K562 (cell line): ENCODE results near the gene GGT6. TPM values are rescaled to one million over a fixed set of nuclear protein-coding genes. Genes with fewer than 3 reads are reported as not detected.

Experiments used
- ATAC-seq: fragments of 200-7000 bp; cut with Tn5 transposase; 3 replicates; pipeline ENCODE4 v1.9.1; 2020; ENCODE audit warnings: moderate library complexity
- BruUV-seq: library from RNA; stranded (reverse); fragments of 400-500 nt; replicated peaks from 2 replicates; lab custom pipeline; 2021; lab: Mats Ljungman, UMichigan
- CTCF ChIA-PET: fragments of 300-600 bp; formaldehyde crosslinking; extraction: SDS; loops from one replicate; lab custom pipeline; 2021; ENCODE audit warnings: low intra/inter-chr PET ratio; lab: Yijun Ruan, JAX
- POLR2A ChIA-PET: fragments of 300-600, 350-650 bp; sonication (Branson Sonifier 250); formaldehyde crosslinking; extraction: SDS; loops from one replicate; lab custom pipeline; 2021; ENCODE audit warnings: antibody characterized with exemption, inconsistent platforms; lab: Yijun Ruan, JAX
- DNase-seq, 4 experiments: peaks; one replicate each; pipeline versions ENCODE4 v3.0.0 to v3.0.0-alpha.2; 2011 to 2018; ENCODE audit warnings: low spot score in 3 of 4, mixed read lengths in 3 of 4; ENCODE audit errors: extremely low read depth in 1 of 4
- FAIRE-seq: peaks from 2 replicates; lab custom pipeline; 2011; peaks lifted over from hg19 to GRCh38; lab: Jason Lieb, UNC
- H2AFZ ChIP-seq: 2 replicates; pipeline ENCODE4 v1.6.0; 2011; ENCODE audit warnings: low read depth, low read length, control low read depth, inconsistent platforms
- H3K27ac ChIP-seq: fragments of 200-600 bp; 3 replicates; pipeline ENCODE4 v1.8.0; 2011; ENCODE audit warnings: low read depth, mild to moderate bottlenecking, control low read depth, inconsistent platforms, low read length, moderate library complexity, mixed read lengths; ENCODE audit errors: extremely low read depth
- H3K27me3 ChIP-seq, 2 experiments: fragments of 300-600 bp in 1 of 2; 2 replicates in 1 of 2; 3 replicates in 1 of 2; pipeline versions ENCODE4 v1.6.0 to v1.8.0; 2011; ENCODE audit warnings: inconsistent platforms in 2 of 2, low read length in 2 of 2, mild to moderate bottlenecking in 1 of 2, mixed read lengths in 1 of 2, moderate library complexity in 1 of 2; ENCODE audit not compliant: control insufficient read depth in 2 of 2, insufficient read depth in 2 of 2
- H3K36me3 ChIP-seq: fragments of 300-600 bp; 3 replicates; pipeline ENCODE4 v1.8.0; 2011; ENCODE audit warnings: mild to moderate bottlenecking, low read length, inconsistent platforms; ENCODE audit not compliant: control insufficient read depth, insufficient read depth
- H3K4me1 ChIP-seq, 2 experiments: fragments of 200-600 bp in 1 of 2; replicated peaks in 1 of 2; 2 replicates in 1 of 2; 3 replicates in 1 of 2; pipeline versions ENCODE4 v1.5.1 to v1.8.0; 2011; ENCODE audit warnings: inconsistent platforms in 2 of 2, low read length in 2 of 2, mild to moderate bottlenecking in 1 of 2, mixed read lengths in 1 of 2, moderate library complexity in 1 of 2; ENCODE audit not compliant: control insufficient read depth in 2 of 2, insufficient read depth in 2 of 2
- H3K4me2 ChIP-seq: 2 replicates; pipeline ENCODE4 v1.6.1; 2011; ENCODE audit warnings: low read length, control low read depth, inconsistent platforms, mixed read lengths; ENCODE audit not compliant: insufficient read depth
- H3K4me3 ChIP-seq: fragments of 200-600 bp; sonication (generic), shearing (Covaris generic); 2 replicates; pipeline ENCODE4 v1.5.1; 2016; ENCODE audit warnings: control low read depth, inconsistent platforms
- H3K79me2 ChIP-seq: fragments of 200-600 bp; 3 replicates; pipeline ENCODE4 v1.8.0; 2011; ENCODE audit warnings: low read length, inconsistent platforms; ENCODE audit not compliant: control insufficient read depth, insufficient read depth
- H3K9ac ChIP-seq, 2 experiments: 2 replicates each; pipeline versions ENCODE4 v1.6.0 to v1.6.1; 2011; ENCODE audit warnings: low read depth in 2 of 2, low read length in 2 of 2, control low read depth in 1 of 2, inconsistent platforms in 1 of 2, mild to moderate bottlenecking in 1 of 2, mixed read lengths in 1 of 2; ENCODE audit not compliant: insufficient read depth in 1 of 2
- H3K9me1 ChIP-seq: one replicate; pipeline ENCODE4 v1.6.0; 2011; ENCODE audit warnings: inconsistent platforms, mild to moderate bottlenecking, low read length, moderate library complexity; ENCODE audit not compliant: control insufficient read depth, insufficient read depth
- H3K9me3 ChIP-seq: replicated peaks from 2 replicates; pipeline ENCODE4 v1.5.1; 2011; ENCODE audit warnings: low read depth, low read length, inconsistent platforms; ENCODE audit not compliant: control insufficient read depth, insufficient read depth
- H4K20me1 ChIP-seq: replicated peaks from 2 replicates; pipeline ENCODE4 v1.6.1; 2011; ENCODE audit warnings: low read length, inconsistent platforms, mixed read lengths; ENCODE audit not compliant: control insufficient read depth, insufficient read depth
- GATA2 ChIP-seq: sonication (generic); formaldehyde crosslinking; IDR thresholded peaks from 2 replicates; pipeline ENCODE4 v1.4.0; 2020; ENCODE audit warnings: mild to moderate bottlenecking, missing genetic modification reagents
- POLR2G ChIP-seq: fragments of 200-400 bp; formaldehyde crosslinking; IDR thresholded peaks from 2 replicates; pipeline ENCODE4 v1.6.1; 2017; ENCODE audit warnings: low read depth, mild to moderate bottlenecking, antibody characterized with exemption, low read length, moderate library complexity
- ZNF280A ChIP-seq: fragments of 450-650 bp; IDR thresholded peaks from 2 replicates; pipeline ENCODE4 v1.6.1; 2018; ENCODE audit warnings: mild to moderate bottlenecking, low read depth; ENCODE audit not compliant: partially characterized antibody
- WGBS: fragments of 100-300 bp; shearing (Covaris generic); methylation state at CpG from one replicate; pipeline ENCODE4 v1.1.6; 2016; ENCODE audit warnings: low coverage, mixed read lengths; ENCODE audit not compliant: insufficient coverage; ENCODE audit errors: missing lambda C conversion rate; 5-methylcytosine and 5-hydroxymethylcytosine counted together
- in situ Hi-C: fragments of 300-500 bp; cut with MboI; formaldehyde crosslinking; loops from 4 replicates; pipeline ENCODE4 v1.15.0; 2018; ENCODE audit warnings: inconsistent platforms, mixed read lengths
- intact Hi-C: fragments of 100-400 bp; cut with micrococcal nuclease; formaldehyde crosslinking; loops from 2 replicates; pipeline ENCODE4 v1.14.2; 2022
- polyA plus RNA-seq, 8 experiments: library from polyadenylated mRNA; depleted of rRNA in 4 of 8; stranded (reverse) in 5 of 8; unstranded in 3 of 8; fragments of >200 nt; fragmentation: Nextera tagmentation in 2 of 8; fragmentation: Illumina TruSeq in 1 of 8; extraction: Ambion mirVana in 2 of 8; extraction: Trizol in 1 of 8; gene quantifications; 2 replicates each; pipeline versions ENCODE4 v1.2.1 to v1.2.3, GENCODE V29; 2011 to 2014; ENCODE audit warnings: inconsistent platforms in 1 of 8, missing spikeins in 1 of 8
- total RNA-seq, 7 experiments: library from RNA; depleted of rRNA in 6 of 7; stranded (reverse); fragments of >200 nt in 6 of 7; fragmentation: Illumina TruSeq in 2 of 7; extraction: Trizol in 2 of 7; gene quantifications; 2 replicates each; pipeline versions ENCODE4 v1.2.1 to v1.2.3, GENCODE V29; 2011 to 2021; ENCODE audit warnings: low replicate concordance in 1 of 7
- TF ChIP-seq, protein P1 (sequence below): fragments of 250-450 bp; sonication (Bioruptor Pico); IDR thresholded peaks from 2 replicates; pipeline ENCODE4 v1.4.0; 2020; ENCODE audit warnings: mild to moderate bottlenecking, moderate library complexity, borderline replicate concordance

Gene GGT6
- total and polyA plus RNA-seq, 9 of the 15 experiments (the other 6 are each of a cell fraction or from before 2014, with no cell fraction given) = 0.09 TPM; not detected in 8

DNA sequence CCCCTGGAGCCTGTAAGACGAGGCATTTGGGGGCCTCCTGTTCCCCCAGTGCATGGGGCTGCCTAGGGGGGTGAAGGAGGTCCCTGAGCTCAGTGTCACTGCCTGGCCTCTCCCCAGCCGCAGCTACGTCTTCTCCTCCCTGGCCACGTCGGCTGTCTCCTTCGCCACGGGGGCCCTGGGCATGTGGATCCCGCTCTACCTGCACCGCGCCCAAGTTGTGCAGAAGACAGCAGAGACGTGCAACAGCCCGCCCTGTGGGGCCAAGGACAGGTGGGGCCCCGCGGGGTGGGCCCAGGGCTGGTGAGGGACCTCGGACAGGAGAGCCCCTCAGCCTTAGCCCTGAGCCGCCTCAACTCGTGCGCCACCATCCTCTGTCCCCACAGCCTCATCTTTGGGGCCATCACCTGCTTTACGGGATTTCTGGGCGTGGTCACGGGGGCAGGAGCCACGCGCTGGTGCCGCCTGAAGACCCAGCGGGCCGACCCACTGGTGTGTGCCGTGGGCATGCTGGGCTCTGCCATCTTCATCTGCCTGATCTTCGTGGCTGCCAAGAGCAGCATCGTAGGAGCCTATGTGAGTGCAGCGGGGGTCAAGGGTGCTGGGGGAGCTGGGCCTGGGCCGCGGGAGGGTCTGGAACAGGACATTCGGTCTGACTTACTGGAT lies 27.4 kb downstream of the GGT6 start:
- H3K27ac ChIP-seq = no peak overlapping the region
- peaks cover 0 to 15% of the 10 kb centered on the region in 2 experiments; a peak in 3 of 5 replicates for H3K27me3 ChIP-seq
- no peak overlapping the region for H3K4me3 ChIP-seq
- peaks cover 4% of the 10 kb centered on the region; the same call in 1 of the 2 replicates for H4K20me1 ChIP-seq
- in situ Hi-C loops (no loop called here), intact Hi-C loops (no loop called here)
- 6% methylated on average over 21 of the region's 33 CpGs for WGBS
- no peaks in the 10 kb centered on the region for H3K79me2 ChIP-seq
- no TSS peak for BruUV-seq
- POLR2A ChIA-PET = no interaction called here
- no peaks in the 10 kb centered on the region for H3K9me1 ChIP-seq
- TF ChIP-seq ZNF280A (no peak), GATA2 (no peak), POLR2G (peak; percentile 42; the same call in 1 of the 2 replicates)
- TF ChIP-seq, protein P1, sequence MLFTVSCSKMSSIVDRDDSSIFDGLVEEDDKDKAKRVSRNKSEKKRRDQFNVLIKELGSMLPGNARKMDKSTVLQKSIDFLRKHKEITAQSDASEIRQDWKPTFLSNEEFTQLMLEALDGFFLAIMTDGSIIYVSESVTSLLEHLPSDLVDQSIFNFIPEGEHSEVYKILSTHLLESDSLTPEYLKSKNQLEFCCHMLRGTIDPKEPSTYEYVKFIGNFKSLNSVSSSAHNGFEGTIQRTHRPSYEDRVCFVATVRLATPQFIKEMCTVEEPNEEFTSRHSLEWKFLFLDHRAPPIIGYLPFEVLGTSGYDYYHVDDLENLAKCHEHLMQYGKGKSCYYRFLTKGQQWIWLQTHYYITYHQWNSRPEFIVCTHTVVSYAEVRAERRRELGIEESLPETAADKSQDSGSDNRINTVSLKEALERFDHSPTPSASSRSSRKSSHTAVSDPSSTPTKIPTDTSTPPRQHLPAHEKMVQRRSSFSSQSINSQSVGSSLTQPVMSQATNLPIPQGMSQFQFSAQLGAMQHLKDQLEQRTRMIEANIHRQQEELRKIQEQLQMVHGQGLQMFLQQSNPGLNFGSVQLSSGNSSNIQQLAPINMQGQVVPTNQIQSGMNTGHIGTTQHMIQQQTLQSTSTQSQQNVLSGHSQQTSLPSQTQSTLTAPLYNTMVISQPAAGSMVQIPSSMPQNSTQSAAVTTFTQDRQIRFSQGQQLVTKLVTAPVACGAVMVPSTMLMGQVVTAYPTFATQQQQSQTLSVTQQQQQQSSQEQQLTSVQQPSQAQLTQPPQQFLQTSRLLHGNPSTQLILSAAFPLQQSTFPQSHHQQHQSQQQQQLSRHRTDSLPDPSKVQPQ (CRISPR knock-in tag) = no peak
- peaks cover 0 to 54% of the 10 kb centered on the region in 2 experiments; a peak in 3 of 5 replicates for H3K4me1 ChIP-seq
- H2AFZ ChIP-seq = no peak overlapping the region
- H3K4me2 ChIP-seq = no peak overlapping the region
- peaks cover 10% of the 10 kb centered on the region; the same call in 1 of the 3 replicates for H3K36me3 ChIP-seq
- no peak for ATAC-seq
- no peak for FAIRE-seq
- H3K9ac ChIP-seq = no peak overlapping the region
- H3K9me3 ChIP-seq = no peaks in the 10 kb centered on the region
- DNase-seq = no peak
- CTCF ChIA-PET = no interaction called here
